Femur (tissue), 1 donor: ENCODE results near the gene OPHN1.
A peak's percentile ranks its signal among the peaks of the same experiment; 100 is the strongest.
"Not testable (repeated sequence)": the region's sequence is repeated elsewhere in the genome, so short reads cannot be mapped to it uniquely, and the experiment has no call there.

Experiments used
- DNase-seq: peaks from one replicate; pipeline ENCODE4 v3.0.0-alpha.2; 2017

OPHN1 gene

DNA sequence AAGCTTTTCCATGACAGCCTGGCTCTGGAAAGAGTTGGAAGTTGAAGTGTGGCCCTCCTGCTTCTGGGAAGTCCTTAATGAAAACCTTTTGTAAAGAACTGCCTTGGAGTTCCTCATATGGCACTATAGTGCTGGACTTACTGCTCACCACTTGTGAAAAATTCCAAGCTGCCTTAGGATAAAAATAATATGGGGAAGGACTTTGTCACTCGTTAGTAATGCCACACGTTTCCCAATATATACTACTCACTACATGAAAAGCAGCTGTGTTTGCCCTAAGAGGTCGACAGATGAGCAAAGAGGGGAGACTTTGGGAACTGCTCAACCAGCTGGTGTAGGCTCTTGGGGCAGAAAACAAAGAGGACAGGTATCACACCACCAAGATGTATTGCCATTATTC lies 11.7 kb downstream of the OPHN1 start:
- DNase-seq = no peak

DNA sequence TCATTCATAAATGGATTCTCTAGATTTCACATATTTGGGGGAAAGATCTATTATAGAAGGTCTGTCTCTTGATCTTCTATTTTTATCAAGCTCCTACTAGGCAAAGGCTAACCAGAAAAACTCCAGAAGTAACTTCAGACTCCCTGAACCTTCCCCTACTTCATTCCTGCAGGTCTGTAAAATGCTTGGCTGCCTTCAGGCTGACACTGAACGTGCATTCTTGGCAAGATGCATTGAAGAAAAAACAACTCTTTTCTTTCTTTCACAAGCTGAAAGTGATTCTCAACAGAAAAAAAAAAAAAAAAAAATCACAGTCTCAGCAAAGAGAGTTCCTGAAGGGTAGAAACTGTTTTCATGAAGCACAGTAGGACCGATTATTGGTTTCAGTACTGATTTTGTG lies 12.7 kb downstream of the OPHN1 start:
- no peak for DNase-seq

DNA sequence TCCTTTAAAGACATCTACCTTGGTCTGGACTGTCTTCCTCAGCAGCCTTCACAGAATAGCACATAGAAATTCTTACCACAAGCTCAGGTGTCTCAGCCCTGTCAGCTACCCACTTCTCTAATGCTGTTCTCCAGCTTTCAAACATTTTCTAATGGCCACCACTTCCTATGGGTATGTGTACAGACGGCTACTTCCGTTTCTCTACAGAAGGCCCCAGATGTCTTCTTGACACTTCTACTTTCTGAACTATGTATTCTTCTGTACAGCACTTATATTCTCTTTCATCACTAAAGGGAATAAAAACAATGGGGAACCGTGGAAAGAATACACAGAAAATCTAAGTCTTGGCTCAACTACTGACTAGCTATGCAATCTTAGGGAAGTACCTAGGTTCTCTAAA lies 13.3 kb downstream of the OPHN1 start:
- no peak for DNase-seq

DNA sequence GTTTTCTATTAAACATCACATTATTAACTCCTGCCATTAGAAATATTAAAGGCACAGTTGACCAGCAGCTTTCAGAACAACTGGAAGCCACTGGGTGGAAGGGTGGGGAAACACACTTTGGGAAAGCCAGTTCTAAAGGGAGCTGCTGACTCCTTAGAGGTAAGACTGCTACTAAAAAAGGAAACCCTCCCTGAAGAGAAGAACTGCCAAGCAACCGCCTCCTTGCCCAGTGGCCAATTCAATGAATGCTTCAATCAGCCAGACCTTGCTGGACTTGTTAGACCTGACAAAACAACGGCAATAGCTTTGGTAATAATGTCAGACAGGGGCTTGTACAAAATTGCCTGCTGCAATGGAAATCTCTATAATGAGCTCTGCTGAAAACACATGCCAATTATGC lies 15.6 kb downstream of the OPHN1 start:
- no peak for DNase-seq

DNA sequence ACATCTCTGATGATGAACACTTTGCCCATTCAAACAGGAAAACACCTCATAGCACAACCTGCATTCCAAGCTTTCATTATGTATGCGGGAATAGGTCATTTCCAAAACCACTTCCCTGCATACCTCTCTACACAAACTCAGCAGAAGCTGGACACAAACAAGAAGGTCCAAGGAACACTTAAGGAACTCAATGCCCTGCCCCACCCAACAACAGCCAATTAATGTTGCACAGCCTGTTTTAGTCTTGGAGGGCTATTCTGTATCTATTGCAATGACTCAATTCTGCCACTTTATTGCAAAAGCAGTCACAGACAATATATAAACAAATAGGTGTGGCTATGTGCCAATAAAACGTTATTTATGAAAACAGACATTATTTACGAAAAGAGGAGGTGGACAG lies 16.7 kb downstream of the OPHN1 start:
- DNase-seq = no peak

DNA sequence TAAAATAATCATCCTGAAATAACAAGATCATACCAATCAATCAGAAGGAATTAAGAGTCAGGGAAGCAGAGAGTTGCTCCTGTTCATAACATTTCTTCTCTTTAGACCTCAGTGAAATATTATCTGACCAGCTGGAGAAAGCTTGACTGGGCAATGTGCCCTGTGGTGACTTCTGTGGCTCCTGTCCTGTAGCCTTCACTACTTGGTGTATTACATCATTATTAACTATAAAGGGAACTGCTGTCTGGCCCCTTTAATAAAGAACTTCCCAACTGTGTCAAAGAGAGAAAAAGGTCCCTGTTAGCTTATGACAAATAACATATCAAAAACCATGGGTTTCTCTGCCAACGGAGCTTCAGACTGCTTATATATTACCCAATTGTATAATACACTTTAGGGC lies 18.0 kb downstream of the OPHN1 start:
- DNase-seq = peak; percentile 62

DNA sequence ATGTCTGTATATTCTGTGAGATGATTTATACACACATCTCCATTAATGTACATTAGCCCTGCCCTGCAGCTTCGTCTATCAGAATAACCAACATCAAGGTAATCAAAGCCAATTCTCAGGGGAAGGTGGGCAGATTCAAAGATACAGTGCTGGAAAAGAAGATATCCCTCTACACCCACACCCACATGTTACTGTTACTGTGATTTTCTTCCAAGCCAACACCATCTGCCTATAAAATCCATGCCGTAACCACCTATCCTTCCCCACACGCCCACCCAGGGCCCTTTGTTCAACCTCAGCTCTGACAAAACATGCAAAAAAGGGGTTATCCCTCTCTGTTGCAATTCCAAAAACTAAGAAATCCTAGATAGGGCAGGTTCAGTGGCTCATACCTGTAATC lies 20.0 kb downstream of the OPHN1 start:
- no peak for DNase-seq

DNA sequence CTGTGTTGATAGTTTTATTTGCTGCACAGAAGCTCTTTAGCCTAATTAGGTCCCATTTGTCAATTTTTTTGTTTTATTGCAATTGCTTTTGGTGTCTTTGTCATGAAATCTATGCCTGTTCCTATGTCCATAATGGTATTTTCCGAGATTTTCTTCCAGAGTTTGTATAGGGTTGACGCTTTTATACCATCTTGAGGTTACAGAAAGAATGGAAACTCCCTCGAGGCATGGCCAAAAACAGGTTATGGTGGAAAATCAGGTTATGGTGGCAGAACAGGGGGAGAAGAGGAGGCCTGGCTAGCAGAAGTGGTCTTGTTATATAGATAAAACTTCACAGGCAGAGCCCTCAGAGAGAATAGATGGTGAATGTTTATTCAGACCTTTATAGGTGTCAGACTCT lies 21.6 kb downstream of the OPHN1 start:
- no peak for DNase-seq

DNA sequence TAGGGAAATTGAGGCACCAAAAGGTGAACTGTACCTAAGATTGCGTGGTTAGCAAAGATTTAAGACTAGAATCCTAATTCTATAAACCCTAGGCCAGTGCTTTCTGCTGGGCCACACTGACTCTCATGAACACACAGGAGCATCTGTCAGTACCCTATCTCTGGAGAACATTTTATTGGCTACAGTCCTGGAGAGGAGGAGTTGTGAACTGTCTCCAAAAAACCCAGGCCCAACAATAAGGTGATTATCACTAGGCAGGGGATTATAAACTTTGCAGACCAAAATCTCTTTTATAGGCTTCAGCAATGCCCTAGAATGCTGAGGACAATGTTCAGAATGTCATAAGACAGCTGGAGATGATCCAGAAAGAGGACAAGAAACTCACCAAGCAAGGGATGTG lies 24.1 kb downstream of the OPHN1 start:
- no peak for DNase-seq

DNA sequence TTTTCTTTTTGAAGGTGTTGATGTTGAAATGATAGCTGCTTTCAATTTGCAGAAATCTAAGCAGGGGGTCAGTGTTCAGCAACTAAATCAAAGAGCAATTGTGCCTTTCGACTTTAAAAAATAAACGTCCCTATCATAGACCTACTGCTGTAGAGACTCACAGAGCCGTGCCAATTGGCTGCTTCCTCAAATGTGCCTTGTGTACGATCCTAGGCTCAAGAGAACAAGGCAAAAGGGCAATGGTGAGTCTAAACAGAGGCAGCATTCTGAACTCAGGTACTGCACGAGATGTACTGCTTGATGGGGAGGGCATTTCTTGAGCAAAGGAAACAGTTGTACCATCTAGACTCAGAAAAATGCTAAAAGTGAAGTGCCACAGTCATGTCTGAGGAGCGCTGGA lies 29.8 kb downstream of the OPHN1 start:
- no peak for DNase-seq

DNA sequence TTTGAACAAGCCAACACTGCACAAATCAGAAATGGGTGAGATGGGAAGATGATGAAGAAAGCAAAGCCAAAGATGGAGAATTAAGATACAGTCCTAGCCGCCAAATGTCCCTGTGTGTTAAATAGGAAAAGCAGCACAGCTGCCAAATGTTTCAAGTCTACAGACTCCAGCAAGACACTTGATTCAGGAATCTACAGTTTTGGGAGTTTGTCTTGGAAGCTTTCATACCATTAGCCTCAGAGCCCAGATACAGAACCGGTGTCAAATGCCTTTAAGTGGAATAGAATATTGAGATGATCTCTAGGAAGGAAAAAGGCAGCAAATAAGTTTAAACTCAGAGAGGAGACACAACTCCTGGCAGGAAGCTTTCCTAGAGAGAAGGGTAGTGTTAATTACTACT lies 30.3 kb downstream of the OPHN1 start:
- DNase-seq = no peak

DNA sequence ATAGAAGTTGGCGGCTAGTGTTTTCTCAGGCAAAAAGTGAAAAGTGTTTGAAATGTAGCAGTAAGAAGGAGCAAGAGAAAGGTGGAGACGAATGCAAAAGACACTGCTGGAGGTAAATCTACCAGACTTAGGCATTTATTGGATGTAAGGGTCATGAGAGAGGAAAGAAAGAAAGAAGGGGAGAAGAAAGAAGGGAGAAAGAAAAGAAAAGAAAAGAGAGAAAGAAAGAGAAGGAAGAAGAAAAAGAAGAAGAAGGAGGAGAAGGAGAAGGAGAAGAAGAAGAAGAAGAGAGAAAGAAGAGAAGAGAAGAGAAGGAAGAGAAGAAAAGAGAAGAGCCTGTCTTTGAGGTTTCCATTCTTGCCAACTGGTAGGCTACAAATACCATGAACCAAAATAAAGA lies 31.2 kb downstream of the OPHN1 start:
- DNase-seq = no peak

DNA sequence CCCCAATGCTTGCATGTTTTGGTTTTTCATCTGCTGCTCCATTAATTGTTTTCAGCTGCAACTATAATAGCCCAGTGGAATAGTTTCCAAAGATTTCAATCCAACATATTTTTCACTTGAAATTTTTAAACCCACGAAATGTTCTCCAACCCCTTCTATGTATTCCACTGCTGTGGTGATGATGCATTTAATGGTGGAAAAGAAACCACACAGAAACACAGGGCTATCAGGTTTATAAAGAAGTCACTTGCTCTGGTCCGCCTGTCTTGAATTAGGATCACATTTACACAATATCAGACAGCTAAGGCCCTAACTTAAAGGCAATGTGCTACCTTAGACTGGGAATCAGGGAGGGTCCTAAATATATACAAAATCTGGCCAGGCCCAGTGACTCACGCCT lies 35.0 kb downstream of the OPHN1 start:
- no peak for DNase-seq

DNA sequence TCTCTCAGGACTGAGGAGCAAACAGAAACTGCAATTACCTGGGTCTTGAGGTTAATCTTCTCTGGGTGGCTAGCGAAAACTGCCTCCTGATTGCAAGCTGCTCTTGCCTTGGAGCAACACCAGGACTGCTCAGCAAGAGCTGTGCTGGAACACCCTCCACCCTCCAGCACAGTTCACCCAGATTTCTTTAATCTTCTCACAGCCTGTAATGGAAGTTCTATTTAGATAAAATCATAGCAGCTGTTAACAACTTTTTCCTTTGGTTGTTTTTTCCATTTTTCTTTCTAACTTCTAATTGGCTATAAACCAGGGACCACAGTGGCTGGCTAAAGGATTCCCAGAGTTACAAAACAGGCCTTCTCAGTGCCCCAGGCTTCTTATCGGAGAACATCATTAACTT lies 36.3 kb downstream of the OPHN1 start:
- no peak for DNase-seq

DNA sequence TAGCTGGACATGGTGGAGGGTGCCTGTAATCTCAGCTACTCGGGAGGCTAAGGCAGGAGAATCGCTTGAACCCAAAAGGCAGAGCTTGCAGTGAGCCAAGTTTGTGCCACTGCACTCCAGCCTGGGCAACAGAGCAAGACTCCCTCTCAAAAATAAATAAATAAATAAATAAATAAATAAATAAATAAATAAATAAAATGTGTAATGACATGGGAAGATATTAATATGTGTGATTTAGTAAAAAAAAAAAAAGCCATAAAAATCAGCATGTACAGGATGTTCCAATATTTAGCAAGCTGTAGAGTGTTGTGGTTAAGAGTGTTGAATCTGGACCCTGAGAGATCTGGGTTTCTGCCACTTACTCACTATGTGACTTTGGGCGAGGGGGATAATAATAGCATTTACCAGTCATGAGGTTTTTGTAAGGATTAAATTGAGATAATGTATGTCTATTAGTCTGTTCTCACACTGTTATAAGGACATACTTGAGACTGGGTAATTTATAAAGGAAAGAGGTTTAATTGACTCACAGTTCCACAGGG lies 43.8 kb downstream of the OPHN1 start:
- not testable (repeated sequence) for DNase-seq

DNA sequence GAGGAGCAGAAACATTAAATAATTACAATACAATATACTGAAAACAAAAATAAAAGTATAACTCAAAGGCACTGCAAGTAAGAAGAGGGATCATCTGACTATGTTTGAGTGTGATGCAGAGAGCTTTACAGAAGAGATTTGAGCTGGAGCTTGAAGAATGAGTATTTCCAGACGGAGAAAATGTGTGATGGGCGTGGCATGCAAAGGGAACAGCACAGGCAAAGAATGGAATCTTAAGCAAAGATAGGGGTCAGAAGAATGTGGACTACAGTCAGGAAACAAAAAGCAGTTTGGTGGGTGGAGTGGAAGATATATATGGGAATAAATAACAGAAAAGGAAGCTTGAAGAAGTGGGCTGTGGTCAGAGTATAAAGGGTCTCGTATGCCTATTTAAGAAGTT lies 45.5 kb downstream of the OPHN1 start:
- DNase-seq = no peak

DNA sequence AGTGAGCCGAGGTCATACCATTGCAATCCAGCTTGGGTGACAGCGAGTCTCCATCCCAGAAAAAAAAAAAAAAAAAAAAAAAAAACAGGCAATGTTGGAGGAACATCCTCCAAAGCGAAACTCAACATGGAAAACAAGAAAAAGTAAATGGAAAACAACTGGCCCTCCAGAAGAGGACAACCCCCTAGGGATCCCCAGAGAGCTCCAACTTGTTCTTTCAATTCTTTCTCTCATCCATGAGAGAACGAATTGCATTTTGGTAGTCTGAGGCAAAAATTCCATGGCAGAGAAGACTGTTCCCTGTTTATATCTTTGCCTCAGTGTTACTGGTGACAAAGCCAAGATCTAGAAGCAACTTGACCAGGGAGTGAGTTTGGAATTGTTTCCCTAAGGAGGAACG lies 49.8 kb downstream of the OPHN1 start:
- DNase-seq = no peak

DNA sequence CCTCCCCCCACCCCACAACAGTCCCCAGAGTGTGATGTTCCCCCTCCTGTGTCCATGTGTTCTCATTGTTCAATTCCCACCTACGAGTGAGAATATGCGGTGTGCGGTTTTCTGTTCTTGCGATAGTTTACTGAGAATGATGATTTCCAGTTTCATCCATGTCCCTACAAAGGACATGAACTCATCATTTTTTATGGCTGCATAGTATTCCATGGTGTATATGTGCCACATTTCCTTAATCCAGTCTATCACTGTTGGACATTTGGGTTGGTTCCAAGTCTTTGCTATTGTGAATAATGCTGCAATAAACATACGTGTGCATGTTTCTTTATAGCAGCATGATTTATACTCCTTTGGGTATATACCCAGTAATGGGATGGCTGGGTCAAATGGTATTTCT lies 55.7 kb downstream of the OPHN1 start:
- DNase-seq = not testable (repeated sequence)

DNA sequence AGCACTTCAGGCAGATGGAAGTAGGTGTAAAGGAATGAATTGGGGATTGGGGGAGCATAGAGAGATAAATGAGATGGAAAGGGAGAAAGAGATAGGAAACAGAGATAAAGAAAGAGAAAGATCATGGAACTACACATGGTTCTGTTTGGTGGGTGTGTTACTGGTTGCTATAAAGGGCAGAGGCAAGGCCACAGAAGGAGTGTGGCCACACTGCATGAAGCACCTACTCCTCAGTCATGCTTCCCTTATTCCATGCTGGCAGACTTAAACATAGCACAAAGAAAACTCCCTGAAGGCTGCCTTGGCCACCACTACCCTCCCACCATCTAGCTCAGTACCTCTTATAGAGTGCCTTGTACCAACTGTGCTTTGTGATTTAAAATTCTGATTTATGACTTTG lies 56.9 kb downstream of the OPHN1 start:
- no peak for DNase-seq

DNA sequence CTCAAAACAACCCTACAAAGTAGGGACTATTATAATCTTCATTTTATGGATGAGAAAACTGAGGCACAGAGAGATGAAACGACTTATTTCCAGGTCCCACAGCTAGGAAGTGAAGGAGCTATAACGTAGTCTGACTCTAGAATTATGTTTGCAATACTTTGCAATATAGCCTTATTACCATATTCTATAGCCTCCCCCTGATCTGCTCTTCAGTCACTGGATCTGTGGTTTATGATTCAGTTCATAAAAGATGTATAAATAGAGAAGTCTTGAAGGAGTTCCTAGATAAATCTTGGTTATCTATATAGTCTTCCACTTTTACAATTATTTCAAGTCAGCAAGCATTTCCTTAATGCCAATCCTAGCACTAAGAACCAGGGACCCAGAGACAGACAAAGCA lies 57.5 kb downstream of the OPHN1 start:
- no peak for DNase-seq

DNA sequence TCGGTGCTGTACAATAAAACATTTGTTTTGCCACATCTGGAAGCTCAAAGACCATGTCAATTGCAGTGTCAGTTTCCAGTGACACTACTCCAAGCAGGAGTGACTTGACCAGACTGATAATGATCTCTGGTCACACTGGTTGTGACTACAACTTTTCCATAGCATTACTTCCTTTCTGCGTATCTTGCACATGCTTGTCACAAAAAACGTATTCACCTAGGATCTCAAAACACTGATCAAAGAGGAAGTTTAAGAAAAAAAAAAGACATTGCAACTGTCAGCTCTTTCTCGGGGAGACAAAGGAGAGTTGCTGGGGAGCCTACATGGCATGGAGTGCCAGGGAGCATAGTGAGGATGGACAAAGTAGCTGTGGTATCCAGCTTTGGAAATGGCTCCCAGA lies 60.6 kb downstream of the OPHN1 start:
- no peak for DNase-seq

DNA sequence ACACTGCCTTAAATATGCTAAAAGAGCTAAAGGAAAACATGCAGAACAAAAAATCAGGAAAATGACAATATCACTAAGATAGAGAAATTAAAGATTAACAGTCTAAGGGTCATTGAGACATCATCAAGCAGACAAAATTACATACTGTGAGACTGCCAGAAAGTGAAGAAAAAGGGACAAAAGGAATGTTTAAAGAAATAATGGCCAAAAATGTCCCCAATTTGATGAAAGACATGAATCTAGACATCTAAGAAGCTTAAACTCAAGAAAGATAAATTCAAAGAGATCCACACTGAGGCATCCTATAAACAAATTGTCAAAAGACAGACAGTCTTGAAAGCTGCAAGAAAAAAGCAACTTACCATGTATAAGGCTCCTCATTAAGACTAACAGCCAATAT lies 63.7 kb downstream of the OPHN1 start:
- no peak for DNase-seq

DNA sequence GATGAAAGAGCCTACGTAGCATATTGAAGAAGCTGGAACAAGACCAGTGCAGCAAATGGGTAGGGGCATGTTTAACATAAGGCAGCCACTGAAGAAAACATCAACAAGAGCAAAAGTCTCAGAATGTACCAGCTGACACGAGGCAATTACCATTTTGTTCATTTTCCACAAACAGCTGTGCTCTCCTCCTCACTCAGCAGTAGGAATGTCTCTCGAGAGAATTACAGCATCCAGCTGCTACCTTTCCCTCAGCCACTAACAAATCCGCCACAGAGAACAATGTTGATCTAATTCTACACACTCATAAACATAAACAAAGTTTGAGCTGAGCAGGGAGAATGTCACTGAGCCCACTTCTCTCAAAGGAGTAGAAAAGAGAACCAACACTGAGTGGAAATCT lies 68.0 kb downstream of the OPHN1 start:
- DNase-seq = peak; percentile 32

DNA sequence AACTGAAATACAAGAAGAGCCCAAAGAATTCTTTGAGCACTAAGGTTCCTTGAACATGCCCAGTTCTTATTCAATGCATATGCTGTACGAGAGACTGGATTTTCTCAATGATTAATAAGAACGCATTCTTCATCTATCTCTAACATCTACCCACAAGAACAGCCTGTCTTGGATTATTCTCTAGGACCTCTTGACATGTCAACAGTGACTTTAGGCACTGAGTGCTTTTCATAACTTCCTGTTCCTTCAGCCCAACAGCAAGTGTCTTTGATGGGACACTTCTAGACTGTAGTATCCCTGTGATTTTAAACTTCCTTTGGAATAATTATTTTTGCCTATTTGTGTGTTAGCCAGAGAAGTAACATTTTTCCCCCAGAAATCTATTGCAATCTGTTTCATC lies 69.3 kb downstream of the OPHN1 start:
- DNase-seq = no peak

DNA sequence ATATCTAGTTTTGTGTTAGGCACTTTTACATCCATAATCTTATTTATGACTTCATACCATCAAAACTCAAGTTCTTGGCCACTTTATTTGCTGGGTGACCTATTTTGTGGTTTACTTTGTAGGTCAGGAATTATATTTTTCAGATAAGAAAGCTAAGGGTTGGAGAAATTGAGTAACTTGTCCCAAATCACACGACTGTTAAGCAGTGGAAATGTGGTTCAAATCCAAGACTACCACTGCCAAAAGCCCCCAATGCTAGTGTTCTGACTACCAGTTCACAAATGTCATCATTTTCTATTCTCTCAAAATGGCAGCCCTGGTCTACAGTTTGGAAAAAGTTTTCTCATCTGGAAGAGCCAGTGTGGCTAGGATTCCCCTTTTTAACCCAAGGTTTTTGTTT lies 74.6 kb downstream of the OPHN1 start:
- no peak for DNase-seq

DNA sequence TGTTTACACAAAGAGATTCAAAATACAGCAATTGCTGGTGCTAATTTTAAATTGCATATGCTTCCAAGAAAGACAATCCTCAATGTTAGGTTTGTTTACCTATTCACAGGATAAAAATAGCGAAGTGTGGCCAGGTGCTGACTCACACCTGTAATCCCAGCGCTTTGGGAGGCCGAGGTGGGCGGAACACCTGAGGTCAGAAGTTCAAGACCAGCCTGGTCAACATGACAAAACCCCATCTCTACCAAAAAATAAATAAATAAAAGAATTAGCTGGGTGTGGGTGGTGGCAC lies 77.7 kb downstream of the OPHN1 start:
- DNase-seq = no peak
